Upper lobe of left lung (tissue), 6 donors: Measurements from ENCODE around the gene CXCL12. TPM values are rescaled to one million over a fixed set of nuclear protein-coding genes. Genes with fewer than 3 reads are reported as not detected.

Experiments used
- ATAC-seq, 2 donors: fragments of 200-7000 bp; cut with Tn5 transposase; one replicate each; pipeline ENCODE4 v1.9.1; 2022; ENCODE audit warnings: mild to moderate bottlenecking in 2 of 2, moderate library complexity in 2 of 2; ENCODE audit not compliant: low FRiP score in 2 of 2
- DNase-seq, 2 donors: peaks; one replicate each; pipeline ENCODE4 v3.0.0-alpha.2; 2019 to 2020
- H3K27ac ChIP-seq, 4 donors: fragments of 200-600 bp; sonication (generic); one replicate each; pipeline ENCODE4 v1.5.1; 2016 to 2019
- H3K27me3 ChIP-seq, 4 donors: fragments of 200-600 bp; sonication (generic); one replicate each; pipeline ENCODE4 v1.5.1; 2017 to 2019
- H3K36me3 ChIP-seq, 4 donors: fragments of 200-600 bp; sonication (generic); one replicate each; pipeline ENCODE4 v1.5.1; 2016 to 2019
- H3K4me1 ChIP-seq, 4 donors: fragments of 200-600 bp; sonication (generic); one replicate each; pipeline ENCODE4 v1.5.1; 2018 to 2019
- H3K4me3 ChIP-seq, 4 donors: fragments of 200-600 bp; sonication (generic); one replicate each; pipeline ENCODE4 v1.5.1; 2017 to 2019; ENCODE audit warnings: mild to moderate bottlenecking in 2 of 4, moderate library complexity in 1 of 4
- H3K9me3 ChIP-seq, 4 donors: fragments of 200-600 bp; sonication (generic); one replicate each; pipeline ENCODE4 v1.5.1; 2018 to 2019
- CTCF ChIP-seq, 6 experiments: fragments of 450-650 bp in 4 of 6; fragments of 200-600 bp in 2 of 6; sonication (generic) in 2 of 6; IDR thresholded peaks; one replicate each; pipeline ENCODE4 v1.5.1; 2016 to 2019; ENCODE audit warnings: antibody characterized with exemption in 6 of 6
- EP300 ChIP-seq, 4 donors: sonication (generic); formaldehyde crosslinking; IDR thresholded peaks; one replicate each; pipeline ENCODE4 v1.5.1; 2017; ENCODE audit warnings: antibody characterized with exemption in 4 of 4, control low read depth in 2 of 4
- POLR2A ChIP-seq, 4 donors: fragments of 450-650 bp; IDR thresholded peaks; one replicate each; pipeline ENCODE4 v1.5.1; 2016 to 2017; ENCODE audit warnings: antibody characterized with exemption in 4 of 4, mild to moderate bottlenecking in 2 of 4
- POLR2AphosphoS5 ChIP-seq, 2 donors: sonication (generic); formaldehyde crosslinking; IDR thresholded peaks; one replicate each; pipeline ENCODE4 v1.5.1; 2017; ENCODE audit warnings: antibody characterized with exemption in 2 of 2
- WGBS, 2 donors: methylation state at CpG; one replicate each; pipeline ENCODE4 v1.1.5; 2017 to 2018; 5-methylcytosine and 5-hydroxymethylcytosine counted together
- total RNA-seq, 6 donors: library from RNA; depleted of rRNA in 4 of 6; stranded (reverse); fragments of >200 nt in 4 of 6; gene quantifications; one replicate each; pipeline versions ENCODE4 v1.1.0 to v1.2.1, GENCODE V29; 2016 to 2021
- donor health status: DM: no; HTN: no; CAD: no; lungs with moderate emphysema.
- donor health status: DM: no; HTN: yes; CAD: no; lungs with severe emphysema.

Gene CXCL12
- total RNA-seq, 6 donors from 2014 or later: 3.5 to 61.6 (median 14.6) TPM

DNA sequence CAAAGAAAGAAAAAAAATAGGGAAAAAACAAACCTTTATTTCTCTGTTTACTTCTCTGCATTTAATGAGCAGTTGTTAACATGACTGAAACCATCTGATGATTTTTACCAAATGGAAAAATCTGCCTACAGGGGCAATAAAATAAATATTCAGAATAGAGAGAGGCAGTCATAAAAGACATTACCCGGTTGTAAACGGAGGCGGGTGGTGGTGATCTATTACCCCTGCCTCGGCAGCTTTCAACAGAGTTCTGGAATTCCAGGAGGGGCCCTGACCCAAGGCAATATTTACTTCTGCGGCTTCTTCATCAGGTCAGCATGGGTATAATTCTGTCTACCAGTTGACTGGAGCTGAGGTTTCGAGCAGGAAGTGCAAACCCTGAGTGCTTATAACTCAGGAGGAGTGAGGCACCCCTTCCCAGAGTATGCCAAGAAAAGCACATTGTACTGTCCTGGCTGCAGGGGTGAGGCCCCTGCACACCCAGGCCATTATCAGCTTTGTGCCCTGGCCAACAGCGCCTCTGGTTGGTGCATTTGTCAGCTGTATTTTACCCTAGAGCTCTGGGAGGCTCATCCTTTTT is 8.2 kb upstream of the CXCL12 start:
- ATAC-seq (no peak), DNase-seq (no peak)
- no peak overlapping the region for H3K27ac ChIP-seq
- H3K4me1 ChIP-seq: no peaks in the 10 kb centered on the region
- H3K9me3 ChIP-seq: no peaks in the 10 kb centered on the region
- 38 to 48% methylated on average over 7 of the region's 7 CpGs for WGBS, 2 donors
- H3K4me3 ChIP-seq: no peak overlapping the region
- no peaks in the 10 kb centered on the region for H3K27me3 ChIP-seq
- H3K36me3 ChIP-seq: no peaks in the 10 kb centered on the region
- TF ChIP-seq POLR2A (IDR thresholded peaks at IDR 0.05) (no peak), EP300 (IDR thresholded peaks at IDR 0.05) (no peak), POLR2AphosphoS5 (IDR thresholded peaks at IDR 0.05) (no peak), CTCF (IDR thresholded peaks at IDR 0.05) (no peak)

DNA sequence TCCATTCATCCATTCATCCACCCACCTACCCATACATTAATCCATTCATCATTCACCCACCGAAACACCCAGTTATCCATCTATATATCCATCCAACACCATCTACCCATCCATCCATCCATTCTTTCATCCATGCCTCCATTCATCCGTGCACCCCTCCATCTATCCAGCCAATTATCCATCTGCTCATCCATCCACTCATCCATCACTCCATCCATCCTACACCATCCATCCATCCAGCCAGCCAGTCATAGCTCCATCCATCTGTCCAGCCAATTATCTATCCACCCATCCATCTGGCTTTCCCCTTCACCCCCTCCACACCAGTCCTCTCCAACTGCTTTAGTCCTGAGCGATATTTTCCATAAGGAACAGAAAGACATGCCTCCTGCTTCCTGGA is 7.5 kb upstream of the CXCL12 start:
- WGBS, 2 donors: 75 to 96% methylated on average over 3 of the region's 3 CpGs
- no peaks in the 10 kb centered on the region for H3K36me3 ChIP-seq
- ATAC-seq: no peak
- no peaks in the 10 kb centered on the region for H3K4me1 ChIP-seq
- H3K27me3 ChIP-seq: no peaks in the 10 kb centered on the region
- no peaks in the 10 kb centered on the region for H3K9me3 ChIP-seq
- H3K27ac ChIP-seq: no peak overlapping the region
- DNase-seq: no peak
- no peak for TF ChIP-seq POLR2AphosphoS5 (IDR thresholded peaks at IDR 0.05)
- TF ChIP-seq EP300 (IDR thresholded peaks at IDR 0.05): no peak
- TF ChIP-seq POLR2A (IDR thresholded peaks at IDR 0.05): no peak
- no peak for TF ChIP-seq CTCF (IDR thresholded peaks at IDR 0.05)
- no peak overlapping the region for H3K4me3 ChIP-seq

DNA sequence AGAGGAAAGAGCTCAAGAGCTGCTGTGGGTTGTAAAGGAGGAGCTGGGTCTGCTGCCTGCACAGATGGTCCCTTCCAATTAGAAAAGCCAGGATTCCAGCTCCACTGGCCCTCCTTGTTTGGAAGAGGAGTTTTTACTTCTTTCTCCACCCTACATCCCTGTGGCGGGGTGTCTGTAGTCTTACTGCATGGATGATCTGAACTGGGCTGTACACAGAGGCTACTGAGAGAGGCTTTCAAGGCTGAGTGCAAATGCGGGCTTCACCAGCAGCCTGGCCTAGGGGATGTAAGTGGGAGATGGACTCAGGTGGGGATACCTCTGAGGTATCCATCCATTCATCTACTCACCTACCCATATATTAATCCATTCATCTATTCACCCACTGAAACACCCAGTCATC is 7.1 kb upstream of the CXCL12 start:
- no peaks in the 10 kb centered on the region for H3K36me3 ChIP-seq
- 88 to 92% methylated on average over 2 of the region's 2 CpGs for WGBS, 2 donors
- no peaks in the 10 kb centered on the region for H3K27me3 ChIP-seq
- H3K4me3 ChIP-seq: no peak overlapping the region
- no peak for DNase-seq
- H3K9me3 ChIP-seq: no peaks in the 10 kb centered on the region
- no peak overlapping the region for H3K27ac ChIP-seq
- peaks cover 0 to under 1% (median 0%) of the 10 kb centered on the region in 4 donors for H3K4me1 ChIP-seq
- ATAC-seq: no peak
- TF ChIP-seq POLR2AphosphoS5 (IDR thresholded peaks at IDR 0.05) (no peak), CTCF (IDR thresholded peaks at IDR 0.05) (no peak), EP300 (IDR thresholded peaks at IDR 0.05) (no peak), POLR2A (IDR thresholded peaks at IDR 0.05) (no peak)

GRCh38 chr10:44390585-44391072 is 5.7 kb upstream of the CXCL12 start:
- Histone ChIP-seq H3K36me3 (no peaks in the 10 kb centered on the region), H3K4me3 (no peak overlapping the region), H3K4me1 (peaks cover 0 to 13% (median under 1%) of the 10 kb centered on the region in 4 donors), H3K27ac (no peak overlapping the region), H3K27me3 (peaks cover 0 to 8% (median 0%) of the 10 kb centered on the region in 4 donors), H3K9me3 (no peaks in the 10 kb centered on the region)
- TF ChIP-seq CTCF (IDR thresholded peaks at IDR 0.05) (no peak), EP300 (IDR thresholded peaks at IDR 0.05) (no peak), POLR2AphosphoS5 (IDR thresholded peaks at IDR 0.05) (no peak), POLR2A (IDR thresholded peaks at IDR 0.05) (no peak)
- WGBS, 2 donors: 40 to 61% methylated on average over 1 to 3 of the region's 3 CpGs
- DNase-seq (no peak), ATAC-seq (no peak)

DNA sequence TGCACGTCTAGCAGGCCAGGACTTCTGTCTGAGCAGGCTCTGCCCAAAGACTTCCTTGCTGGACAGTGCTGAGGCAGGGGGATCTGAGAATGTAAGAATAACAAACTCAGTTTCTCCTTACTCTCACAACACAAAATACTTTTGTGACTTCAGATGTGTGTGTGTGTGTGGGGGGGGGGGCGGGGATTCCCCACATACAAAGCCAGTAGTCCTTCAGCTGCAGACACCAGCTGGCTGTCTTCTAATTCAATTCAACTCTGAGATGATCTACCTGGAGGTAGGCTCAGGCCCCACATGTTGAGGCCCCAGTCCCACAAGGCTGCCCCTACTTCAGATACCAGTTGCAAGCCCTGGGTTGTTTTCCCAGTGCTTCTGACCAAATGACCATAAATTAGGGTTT is 4.7 kb upstream of the CXCL12 start:
- H3K27me3 ChIP-seq: peaks cover 0 to 19% (median 4%) of the 10 kb centered on the region in 4 donors
- DNase-seq: no peak
- H3K27ac ChIP-seq: no peak overlapping the region
- 50 to 88% methylated on average over 1 to 2 of the region's 2 CpGs for WGBS, 2 donors
- TF ChIP-seq POLR2A (IDR thresholded peaks at IDR 0.05) (no peak), EP300 (IDR thresholded peaks at IDR 0.05) (no peak), POLR2AphosphoS5 (IDR thresholded peaks at IDR 0.05) (no peak), CTCF (IDR thresholded peaks at IDR 0.05) (no peak)
- no peaks in the 10 kb centered on the region for H3K36me3 ChIP-seq
- H3K4me3 ChIP-seq: no peak overlapping the region
- H3K9me3 ChIP-seq: no peaks in the 10 kb centered on the region
- peaks cover 2 to 24% (median 10%) of the 10 kb centered on the region in 4 donors for H3K4me1 ChIP-seq
- ATAC-seq: no peak
